KMS-11 (cell line): Measurements from ENCODE around the gene AFF3.

Experiments used
- H2AFZ ChIP-seq: fragments of 200-600 bp; sonication (generic); 2 replicates; pipeline ENCODE4 v1.6.1; 2016; ENCODE audit warnings: antibody characterized with exemption, mixed run types, low read depth
- H3K27ac ChIP-seq: fragments of 200-600 bp; sonication (generic); 2 replicates; pipeline ENCODE4 v1.6.1; 2016; ENCODE audit warnings: mild to moderate bottlenecking, mixed run types
- H3K27me3 ChIP-seq: fragments of 200-600 bp; sonication (generic); 2 replicates; pipeline ENCODE4 v1.6.1; 2017; ENCODE audit warnings: mild to moderate bottlenecking, low read depth, mixed run types, moderate library complexity; ENCODE audit not compliant: insufficient read depth
- H3K36me3 ChIP-seq: fragments of 200-600 bp; sonication (generic); 2 replicates; pipeline ENCODE4 v1.6.1; 2017; ENCODE audit warnings: mild to moderate bottlenecking, mixed run types; ENCODE audit not compliant: insufficient read depth
- H3K4me1 ChIP-seq: fragments of 200-600 bp; sonication (generic); 2 replicates; pipeline ENCODE4 v1.6.1; 2016; ENCODE audit warnings: mild to moderate bottlenecking, low read depth, mixed run types; ENCODE audit not compliant: poor library complexity, severe bottlenecking
- H3K4me2 ChIP-seq: fragments of 200-600 bp; sonication (generic); 2 replicates; pipeline ENCODE4 v1.7.0; 2016; ENCODE audit warnings: mild to moderate bottlenecking, mixed run types
- H3K4me3 ChIP-seq: fragments of 200-600 bp; sonication (generic); IDR thresholded peaks from 2 replicates; pipeline ENCODE4 v1.6.1; 2017; ENCODE audit warnings: low read depth, low read length, mixed read lengths; ENCODE audit not compliant: insufficient read depth
- H3K79me2 ChIP-seq: fragments of 200-600 bp; sonication (generic); 2 replicates; pipeline ENCODE4 v1.6.1; 2016; ENCODE audit warnings: low read depth, mixed run types; ENCODE audit not compliant: insufficient read depth
- H3K9ac ChIP-seq: fragments of 200-600 bp; sonication (generic); 2 replicates; pipeline ENCODE4 v1.6.1; 2016; ENCODE audit warnings: mild to moderate bottlenecking, mixed run types
- H4K20me1 ChIP-seq: fragments of 200-600 bp; sonication (generic); 2 replicates; pipeline ENCODE4 v1.6.1; 2016; ENCODE audit warnings: mild to moderate bottlenecking, mixed run types; ENCODE audit not compliant: insufficient read depth
- CTCF ChIP-seq: fragments of 200-600 bp; sonication (generic); conservative IDR thresholded peaks from 2 replicates; pipeline ENCODE4 v1.6.1; 2017; ENCODE audit warnings: low read depth, mild to moderate bottlenecking, antibody characterized with exemption, low read length, moderate library complexity, mixed read lengths

The AFF3 gene

DNA sequence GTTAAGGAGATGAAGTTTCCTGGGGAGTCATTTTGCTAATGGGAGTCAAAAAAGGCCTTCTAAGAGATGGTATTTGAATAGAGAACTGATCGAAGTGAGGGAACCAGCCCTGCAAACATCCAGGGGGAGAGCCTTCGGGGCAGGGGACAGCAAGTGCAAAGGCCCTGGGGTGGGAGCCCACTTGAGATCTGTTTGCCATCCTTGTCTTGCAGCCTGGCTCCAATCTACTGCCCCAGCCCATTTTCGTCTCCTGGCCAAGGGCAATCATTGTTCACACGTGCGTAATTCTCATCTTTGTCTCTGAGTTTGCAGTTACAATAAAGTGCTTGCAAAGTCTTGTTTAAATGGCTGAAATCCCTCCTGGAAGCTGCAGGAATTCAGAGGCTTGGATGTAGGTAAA lies 43.1 kb upstream of the AFF3 start:
- Histone ChIP-seq H3K4me1 (no peaks in the 10 kb centered on the region), H3K36me3 (no peaks in the 10 kb centered on the region), H3K27ac (no peak overlapping the region), H4K20me1 (no peaks in the 10 kb centered on the region), H2AFZ (no peak overlapping the region), H3K27me3 (no peaks in the 10 kb centered on the region), H3K4me2 (no peak overlapping the region), H3K9ac (no peak overlapping the region), H3K79me2 (no peaks in the 10 kb centered on the region), H3K4me3 (no peak overlapping the region)
- TF ChIP-seq CTCF, result no peak

- no peak for TF ChIP-seq CTCF
- H3K27me3 ChIP-seq, result no peaks in the 10 kb centered on the region
- H3K4me3 ChIP-seq, result no peak overlapping the region
- H3K9ac ChIP-seq, result no peak overlapping the region
- H3K4me1 ChIP-seq, result no peaks in the 10 kb centered on the region
- H3K27ac ChIP-seq, result no peak overlapping the region
- no peaks in the 10 kb centered on the region for H3K79me2 ChIP-seq
- no peaks in the 10 kb centered on the region for H4K20me1 ChIP-seq
- H2AFZ ChIP-seq, result no peak overlapping the region
- H3K36me3 ChIP-seq, result no peaks in the 10 kb centered on the region
- no peak overlapping the region for H3K4me2 ChIP-seq
Observed at GRCh38 chr2:100185105-100185504, 42.7 kb upstream of the AFF3 start.

GRCh38 chr2:100184055-100184737 lies 41.8 kb upstream of the AFF3 start:
- Histone ChIP-seq H3K9ac (no peak overlapping the region), H2AFZ (no peak overlapping the region), H3K79me2 (no peaks in the 10 kb centered on the region), H4K20me1 (no peaks in the 10 kb centered on the region), H3K4me2 (no peak overlapping the region), H3K27me3 (no peaks in the 10 kb centered on the region), H3K4me1 (no peaks in the 10 kb centered on the region), H3K4me3 (no peak overlapping the region), H3K36me3 (no peaks in the 10 kb centered on the region), H3K27ac (no peak overlapping the region)
- TF ChIP-seq CTCF, result no peak

DNA sequence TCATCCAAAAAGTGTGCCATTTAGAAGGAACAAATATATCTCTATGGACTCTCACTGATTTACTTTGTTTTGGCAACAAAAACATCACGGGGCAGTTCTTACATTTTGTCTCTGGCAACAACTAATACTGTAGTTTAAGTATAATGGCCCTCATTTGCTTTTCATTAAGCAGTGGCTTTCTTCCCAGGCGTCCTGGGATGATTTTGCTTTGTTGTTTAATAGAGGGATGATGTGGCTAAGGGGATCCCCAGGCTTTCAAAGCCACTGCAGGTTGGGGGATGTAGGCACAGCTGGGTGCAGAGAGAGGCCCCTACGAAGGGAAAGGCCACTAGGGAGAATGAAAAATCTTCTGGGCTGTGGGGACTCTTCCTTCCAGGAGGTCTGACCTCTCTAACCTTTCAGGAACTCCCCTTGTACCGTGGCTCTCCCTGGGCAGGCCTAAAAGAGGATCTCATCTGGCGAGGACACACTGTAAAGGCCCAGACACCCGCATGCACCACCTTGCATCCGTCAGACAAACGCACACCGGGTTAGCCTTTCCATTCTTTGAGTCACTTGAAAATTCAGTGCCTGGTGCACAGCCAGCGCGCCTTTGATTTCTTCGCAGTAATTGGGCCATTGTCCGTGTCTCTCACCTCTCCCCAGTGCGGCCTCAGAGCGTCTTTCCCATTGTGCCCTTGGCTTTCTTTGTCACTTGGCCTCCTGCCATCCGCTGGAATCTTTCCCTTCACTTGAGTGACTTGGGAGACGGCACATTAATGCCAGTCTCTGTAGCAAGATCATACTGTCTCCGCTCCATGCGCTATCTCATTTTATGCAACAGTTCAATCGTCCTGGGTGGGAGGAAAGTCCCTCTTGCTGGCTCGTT lies 40.3 kb upstream of the AFF3 start:
- Histone ChIP-seq H4K20me1 (no peaks in the 10 kb centered on the region), H3K27ac (no peak overlapping the region), H3K4me3 (no peak overlapping the region), H3K79me2 (no peaks in the 10 kb centered on the region), H2AFZ (no peak overlapping the region), H3K4me1 (no peaks in the 10 kb centered on the region), H3K9ac (no peak overlapping the region), H3K27me3 (no peaks in the 10 kb centered on the region), H3K4me2 (no peak overlapping the region), H3K36me3 (no peaks in the 10 kb centered on the region)
- TF ChIP-seq CTCF, result no peak
